Amygdala (tissue), 56 donors: ENCODE data around the gene PSORS1C2.
"Not testable (repeated sequence)": the region's sequence is repeated elsewhere in the genome, so short reads cannot be mapped to it uniquely, and the experiment has no call there.

Experiments
- DNase-seq, 56 donors: peaks; one replicate each; lab custom pipeline; 2025; lab: John Stamatoyannopoulos, UW

Gene PSORS1C2

GRCh38 chr6:31138982-31139381 is at the start of gene PSORS1C2:
Gene PSORS1C2 (minus strand): TSS chr6:31139066. CDS start chr6:31139026, 40 bp downstream.
- DNase-seq, result no peak

GRCh38 chr6:31187780-31188194 is 48.9 kb upstream of the PSORS1C2 start:
- DNase-seq, result no peak

GRCh38 chr6:31186052-31186734 is 47.3 kb upstream of the PSORS1C2 start:
- peak in 2 of 56 donors; percentile 15 to 19 for DNase-seq

- DNase-seq, result not testable (repeated sequence)
Measured at GRCh38 chr6:31185695-31186051, 46.8 kb upstream of the PSORS1C2 start.

GRCh38 chr6:31183859-31184258 is 45.0 kb upstream of the PSORS1C2 start:
- not testable (repeated sequence) for DNase-seq

- DNase-seq, result not testable (repeated sequence)
Measured at GRCh38 chr6:31183287-31183686, 44.4 kb upstream of the PSORS1C2 start.

- peak in 35 of 56 donors; percentile 3 to 83 (median 30) for DNase-seq
Measured at GRCh38 chr6:31180500-31180899, 41.6 kb upstream of the PSORS1C2 start.

- DNase-seq, result no peak
Measured at GRCh38 chr6:31179896-31180295, 41.0 kb upstream of the PSORS1C2 start.

GRCh38 chr6:31179042-31179386 is 40.1 kb upstream of the PSORS1C2 start:
- DNase-seq, result no peak

- DNase-seq, result no peak
Measured at GRCh38 chr6:31178143-31179041, 39.5 kb upstream of the PSORS1C2 start.

- DNase-seq, result peak in 2 of 56 donors; percentile 8 to 13
Measured at GRCh38 chr6:31175971-31176370, 37.1 kb upstream of the PSORS1C2 start.

- no peak for DNase-seq
Measured at GRCh38 chr6:31174378-31174777, 35.5 kb upstream of the PSORS1C2 start.

GRCh38 chr6:31173406-31173805 is 34.5 kb upstream of the PSORS1C2 start:
- no peak for DNase-seq

GRCh38 chr6:31172973-31173384 is 34.1 kb upstream of the PSORS1C2 start:
- no peak for DNase-seq

GRCh38 chr6:31171931-31172905 is 33.4 kb upstream of the PSORS1C2 start:
- DNase-seq, result no peak

GRCh38 chr6:31170987-31171671 is 32.3 kb upstream of the PSORS1C2 start:
- no peak for DNase-seq

GRCh38 chr6:31170600-31170881 is 31.7 kb upstream of the PSORS1C2 start, which contains the start of gene POU5F1:
Gene POU5F1 (minus strand): TSS chr6:31170682. CDS start chr6:31170620, 62 bp downstream.
- DNase-seq, result no peak

- not testable (repeated sequence) for DNase-seq
Measured at GRCh38 chr6:31169858-31170599, 31.2 kb upstream of the PSORS1C2 start.

GRCh38 chr6:31169123-31169857 is 30.4 kb upstream of the PSORS1C2 start:
- DNase-seq, result no peak
